Measurements from ENCODE around the gene RCAN2.

DNA sequence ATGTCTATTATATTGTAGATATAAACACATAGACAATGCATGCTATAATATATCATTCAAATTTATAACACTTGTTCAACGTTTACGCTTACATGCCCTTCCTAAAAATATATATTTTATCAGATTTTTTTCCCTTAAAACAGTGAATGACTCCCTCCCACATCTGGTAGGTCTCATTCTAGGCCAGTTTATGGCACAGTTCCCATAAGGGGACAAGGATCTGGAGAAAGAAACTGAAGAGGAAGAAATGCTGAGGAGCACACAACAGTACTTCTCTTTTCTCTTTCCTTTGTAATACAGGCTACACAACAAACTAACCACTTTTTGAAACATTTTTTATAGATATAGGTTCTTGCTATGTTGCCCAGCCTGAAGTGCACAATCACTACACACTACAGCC is 48.6 kb upstream of the RCAN2 start:
- TF ChIP-seq, protein P1, sequence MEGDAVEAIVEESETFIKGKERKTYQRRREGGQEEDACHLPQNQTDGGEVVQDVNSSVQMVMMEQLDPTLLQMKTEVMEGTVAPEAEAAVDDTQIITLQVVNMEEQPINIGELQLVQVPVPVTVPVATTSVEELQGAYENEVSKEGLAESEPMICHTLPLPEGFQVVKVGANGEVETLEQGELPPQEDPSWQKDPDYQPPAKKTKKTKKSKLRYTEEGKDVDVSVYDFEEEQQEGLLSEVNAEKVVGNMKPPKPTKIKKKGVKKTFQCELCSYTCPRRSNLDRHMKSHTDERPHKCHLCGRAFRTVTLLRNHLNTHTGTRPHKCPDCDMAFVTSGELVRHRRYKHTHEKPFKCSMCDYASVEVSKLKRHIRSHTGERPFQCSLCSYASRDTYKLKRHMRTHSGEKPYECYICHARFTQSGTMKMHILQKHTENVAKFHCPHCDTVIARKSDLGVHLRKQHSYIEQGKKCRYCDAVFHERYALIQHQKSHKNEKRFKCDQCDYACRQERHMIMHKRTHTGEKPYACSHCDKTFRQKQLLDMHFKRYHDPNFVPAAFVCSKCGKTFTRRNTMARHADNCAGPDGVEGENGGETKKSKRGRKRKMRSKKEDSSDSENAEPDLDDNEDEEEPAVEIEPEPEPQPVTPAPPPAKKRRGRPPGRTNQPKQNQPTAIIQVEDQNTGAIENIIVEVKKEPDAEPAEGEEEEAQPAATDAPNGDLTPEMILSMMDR (IDR thresholded peaks at IDR 0.05), result no peak
- TF ChIP-seq POLR2A (IDR thresholded peaks at IDR 0.05), result no peak

All from heart left ventricle (tissue), 13 donors.